Astrocyte (in vitro differentiated cells and primary cell): Measurements from ENCODE around the gene PER2.

Source experiments
- CTCF ChIP-seq: IDR thresholded peaks from 2 replicates; pipeline ENCODE4 v1.5.1; 2011; ENCODE audit warnings: low read depth, mild to moderate bottlenecking, inconsistent platforms, low read length, moderate library complexity; ENCODE audit not compliant: insufficient read depth
- EZH2 ChIP-seq: IDR thresholded peaks from 2 replicates; pipeline ENCODE4 v1.6.1; 2012; ENCODE audit warnings: mild to moderate bottlenecking, low read length, inconsistent platforms; ENCODE audit not compliant: insufficient read depth

DNA sequence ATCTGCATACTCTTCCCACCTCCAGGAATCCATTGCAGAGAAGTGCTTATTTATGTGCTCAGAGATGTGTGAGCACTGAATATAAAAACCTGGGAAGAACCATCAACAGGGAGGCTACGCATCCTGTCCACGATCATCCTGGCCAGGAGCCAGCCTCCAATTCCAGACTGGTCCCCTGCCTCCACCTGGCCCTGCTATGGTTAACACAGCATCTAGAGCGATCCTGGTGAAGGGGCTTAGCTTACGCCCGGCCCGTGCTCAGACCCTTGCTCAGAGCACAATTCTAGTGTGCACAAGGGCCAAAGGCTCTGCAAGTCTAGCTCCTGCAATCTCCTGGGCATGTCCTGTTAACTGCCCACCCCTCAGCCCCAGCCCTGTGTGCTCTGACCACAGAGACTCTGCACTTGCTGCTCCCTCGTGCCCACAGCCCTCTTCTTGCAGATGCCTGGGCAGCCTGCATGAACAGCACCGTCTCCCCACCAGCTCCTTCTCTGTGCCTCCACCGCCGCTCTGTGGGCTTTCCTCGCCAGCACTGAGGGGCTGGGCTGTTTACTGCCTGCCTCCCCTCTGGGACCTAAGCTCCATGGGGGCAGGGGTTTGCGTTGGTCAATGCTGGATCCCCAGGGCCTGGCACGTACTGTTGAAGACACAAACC is 6.5 kb downstream of the PER2 start:
- no peak for TF ChIP-seq CTCF
- TF ChIP-seq EZH2 = no peak
